Measurements from ENCODE around the gene TMEM94.
"Not testable (repeated sequence)": the region's sequence is repeated elsewhere in the genome, so short reads cannot be mapped to it uniquely, and the experiment has no call there.

The TMEM94 gene

GRCh38 chr17:75456417-75457046 is at the start of gene TMEM94:
TSS of gene TMEM94 (plus strand) at chr17:75456635. CDS start at chr17:75471906, 15,271 bp downstream.
- DNase-seq: peak; percentile 94

- DNase-seq: no peak
These were observed 48.6 kb upstream of the TMEM94 start for GRCh38 chr17:75407655-75408352.

- no peak for DNase-seq
These were observed 46.3 kb upstream of the TMEM94 start for GRCh38 chr17:75410141-75410540.

- DNase-seq: no peak
These were observed 44.9 kb upstream of the TMEM94 start for GRCh38 chr17:75411328-75412067.

- peak; percentile 38 for DNase-seq
These were observed 43.7 kb upstream of the TMEM94 start for GRCh38 chr17:75412455-75413317.

- no peak for DNase-seq
These were observed 41.9 kb upstream of the TMEM94 start for GRCh38 chr17:75414488-75414887.

GRCh38 chr17:75416006-75416405 is 40.4 kb upstream of the TMEM94 start:
- no peak for DNase-seq

- no peak for DNase-seq
These were observed 39.3 kb upstream of the TMEM94 start for GRCh38 chr17:75417054-75417580.

GRCh38 chr17:75418531-75418930 is 37.9 kb upstream of the TMEM94 start:
- DNase-seq: no peak

GRCh38 chr17:75428543-75429469 is 27.6 kb upstream of the TMEM94 start:
- DNase-seq: no peak

GRCh38 chr17:75430159-75430974 is 26.1 kb upstream of the TMEM94 start:
- DNase-seq: no peak

GRCh38 chr17:75433218-75433783 is 23.1 kb upstream of the TMEM94 start:
- DNase-seq: no peak

GRCh38 chr17:75434433-75434832 is 22.0 kb upstream of the TMEM94 start:
- DNase-seq: not testable (repeated sequence)

- DNase-seq: not testable (repeated sequence)
These were observed 19.0 kb upstream of the TMEM94 start for GRCh38 chr17:75437404-75437803.

GRCh38 chr17:75439287-75439686 is 17.1 kb upstream of the TMEM94 start:
- DNase-seq: no peak

- no peak for DNase-seq
These were observed 15.5 kb upstream of the TMEM94 start for GRCh38 chr17:75440738-75441448.

- DNase-seq: no peak
These were observed 14.0 kb upstream of the TMEM94 start for GRCh38 chr17:75442168-75443103.

GRCh38 chr17:75445296-75445695 is 11.1 kb upstream of the TMEM94 start:
- no peak for DNase-seq

Measured in NCI-H526 treated with DMSO at 0.1 percent for 48 hours (cell line).